ENCODE measurements around the gene ZC2HC1C. TPM values are rescaled to one million over a fixed set of nuclear protein-coding genes. Genes with fewer than 3 reads are reported as not detected.

Gene ZC2HC1C
- total and polyA plus RNA-seq, 2 of the 13 experiments (the other 11 are each of a cell fraction or from before 2014, with no cell fraction given), result 3.3 to 3.5 TPM

- TF ChIP-seq DDIT3 (CRISPR knock-in tag; IDR thresholded peaks at IDR 0.05) (no peak), ZNF607 (CRISPR knock-in tag; IDR thresholded peaks at IDR 0.05; ENCODE audit: borderline replicate concordance) (no peak), MAF1 (CRISPR knock-in tag; IDR thresholded peaks at IDR 0.05; ENCODE audit: borderline replicate concordance) (no peak), ZNF510 (CRISPR knock-in tag; IDR thresholded peaks at IDR 0.05; ENCODE audit: low read depth) (0 out of 2 replicates have a peak, but pooled peaks have one; percentile 54), SNRNP70 (IDR thresholded peaks at IDR 0.05; ENCODE audit: low read depth, low read length) (no peak), YEATS2 (CRISPR knock-in tag; IDR thresholded peaks at IDR 0.05; ENCODE audit: borderline replicate concordance) (peak; percentile 47; the same call in 1 of the 2 replicates), NFRKB (IDR thresholded peaks at IDR 0.05) (no peak), HNF1A (IDR thresholded peaks at IDR 0.05; ENCODE audit: low read depth) (no peak), HNF1A (CRISPR knock-in tag; IDR thresholded peaks at IDR 0.05; ENCODE audit: borderline replicate concordance) (no peak), HOXA7 (CRISPR knock-in tag; IDR thresholded peaks at IDR 0.05) (no peak), ZNF343 (CRISPR knock-in tag; IDR thresholded peaks at IDR 0.05) (0 out of 2 replicates have a peak, but pooled peaks have one; percentile 27), MTERF4 (CRISPR knock-in tag; IDR thresholded peaks at IDR 0.05) (peak; percentile 70; the same call in 1 of the 2 replicates), CSRNP1 (CRISPR knock-in tag; IDR thresholded peaks at IDR 0.05) (peak; percentile 58; the same call in 1 of the 2 replicates), NR0B2 (CRISPR knock-in tag; IDR thresholded peaks at IDR 0.05) (peak; percentile 61; the same call in 1 of the 2 replicates), ZNF546 (CRISPR knock-in tag; conservative IDR thresholded peaks at IDR 0.05) (no peak), HCFC1 (IDR thresholded peaks at IDR 0.05; ENCODE audit: low read depth, low read length) (no peak), PAWR (CRISPR knock-in tag; IDR thresholded peaks at IDR 0.05; ENCODE audit: borderline replicate concordance) (no peak), ZNF562 (CRISPR knock-in tag; IDR thresholded peaks at IDR 0.05; ENCODE audit: borderline replicate concordance) (no peak), ZNF781 (CRISPR knock-in tag; IDR thresholded peaks at IDR 0.05; ENCODE audit: borderline replicate concordance, not compliant biosample characterization) (peak; percentile 43), RELA (CRISPR knock-in tag; IDR thresholded peaks at IDR 0.05) (no peak), HHEX (CRISPR knock-in tag; IDR thresholded peaks at IDR 0.05) (no peak)
Observed at GRCh38 chr14:75050852-75051555, 18.4 kb upstream of the ZC2HC1C start, which contains the start of gene MLH3 (continued).
